SK-N-SH treated with all-trans-retinoic acid at 6 μM for 48 hours (cell line): Measurements from ENCODE around the gene AP3B1.
A peak's percentile ranks its signal among the peaks of the same experiment; 100 is the strongest.

Experiments
- ESRRG ChIP-seq: fragments of 250-450 bp; sonication (Bioruptor Pico); IDR thresholded peaks from 2 replicates; pipeline ENCODE4 v1.6.1; 2021; ENCODE audit warnings: mild to moderate bottlenecking
- ISL1 ChIP-seq: fragments of 250-450 bp; sonication (Bioruptor Pico); IDR thresholded peaks from 2 replicates; pipeline ENCODE4 v2.1.2; 2022; ENCODE audit warnings: mild to moderate bottlenecking, moderate library complexity
- PATZ1 ChIP-seq: fragments of 250-450 bp; sonication (Bioruptor Pico); IDR thresholded peaks from 2 replicates; pipeline ENCODE4 v1.8.0; 2020; ENCODE audit warnings: mild to moderate bottlenecking, moderate library complexity, borderline replicate concordance
- POU6F1 ChIP-seq: fragments of 250-450 bp; sonication (Bioruptor Pico); IDR thresholded peaks from 2 replicates; pipeline ENCODE4 v1.8.0; 2021; ENCODE audit warnings: low read depth, mild to moderate bottlenecking, moderate library complexity, borderline replicate concordance
- PPARA ChIP-seq: fragments of 250-450 bp; sonication (Bioruptor Pico); IDR thresholded peaks from 2 replicates; pipeline ENCODE4 v1.5.0; 2020; ENCODE audit warnings: mild to moderate bottlenecking, borderline replicate concordance
- RARB ChIP-seq: fragments of 250-450 bp; sonication (Bioruptor Pico); IDR thresholded peaks from 2 replicates; pipeline ENCODE4 v1.8.0; 2021; ENCODE audit warnings: mild to moderate bottlenecking, moderate library complexity
- TSHZ2 ChIP-seq: fragments of 250-450 bp; sonication (Bioruptor Pico); IDR thresholded peaks from 2 replicates; pipeline ENCODE4 v1.5.0; 2020; ENCODE audit warnings: mild to moderate bottlenecking, moderate library complexity
- ZC3H10 ChIP-seq: fragments of 250-450 bp; sonication (Bioruptor Pico); IDR thresholded peaks from 2 replicates; pipeline ENCODE4 v1.5.1; 2021; ENCODE audit warnings: mild to moderate bottlenecking, moderate library complexity
- ZFP3 ChIP-seq: fragments of 250-450 bp; sonication (Bioruptor Pico); IDR thresholded peaks from 2 replicates; pipeline ENCODE4 v1.5.0; 2020; ENCODE audit warnings: mild to moderate bottlenecking, moderate library complexity
- ZNF565 ChIP-seq: fragments of 450-650 bp; formaldehyde crosslinking; conservative IDR thresholded peaks from 2 replicates; pipeline ENCODE4 v1.5.0; 2020; ENCODE audit warnings: low read depth, mild to moderate bottlenecking, moderate library complexity
- ZNF8 ChIP-seq: fragments of 450-650 bp; formaldehyde crosslinking; IDR thresholded peaks from 2 replicates; pipeline ENCODE4 v1.5.0; 2020; ENCODE audit warnings: mild to moderate bottlenecking, moderate library complexity
- TF ChIP-seq, protein P1 (sequence below): fragments of 250-450 bp; sonication (Bioruptor Pico); IDR thresholded peaks from 2 replicates; pipeline ENCODE4 v1.5.1; 2020; ENCODE audit warnings: low read depth, mild to moderate bottlenecking, moderate library complexity

DNA sequence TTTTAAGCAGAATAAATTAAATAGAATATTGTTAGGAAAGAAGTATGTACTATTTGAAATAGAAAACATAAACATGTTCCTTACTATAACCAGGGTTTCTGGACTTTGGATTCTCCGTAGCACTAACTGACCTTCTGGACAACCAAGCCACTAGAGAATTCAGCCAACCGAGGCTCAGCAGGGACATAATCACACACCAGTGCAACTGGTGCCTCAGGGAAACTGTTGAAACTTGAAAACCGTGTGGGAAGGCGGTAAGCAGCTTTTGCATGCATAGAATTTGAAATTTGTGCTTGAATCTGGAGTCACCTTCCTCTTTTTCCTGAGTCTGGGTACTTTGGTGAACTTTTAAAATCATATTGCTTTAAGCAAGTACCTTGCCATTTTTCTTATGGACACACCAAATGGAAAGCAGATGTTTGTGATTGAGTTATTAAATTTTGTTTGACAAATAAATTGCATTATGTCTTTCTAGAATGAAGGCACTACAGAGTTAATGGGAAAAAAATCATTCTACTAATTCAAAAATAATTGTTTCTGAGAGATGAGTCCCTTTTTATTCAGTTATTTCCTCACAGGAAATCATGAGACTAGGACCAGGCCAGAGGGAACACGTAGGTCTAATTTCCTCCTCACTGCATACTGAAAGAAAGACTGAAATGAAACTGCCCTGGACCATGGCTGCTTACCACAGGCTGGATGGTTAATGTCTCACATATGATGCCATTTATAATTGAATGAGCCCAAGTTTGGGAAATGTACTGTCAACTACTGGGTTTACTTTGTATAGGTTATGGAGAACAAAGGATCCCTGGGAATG, 45.3 kb upstream of the AP3B1 start:
- TF ChIP-seq, protein P1, sequence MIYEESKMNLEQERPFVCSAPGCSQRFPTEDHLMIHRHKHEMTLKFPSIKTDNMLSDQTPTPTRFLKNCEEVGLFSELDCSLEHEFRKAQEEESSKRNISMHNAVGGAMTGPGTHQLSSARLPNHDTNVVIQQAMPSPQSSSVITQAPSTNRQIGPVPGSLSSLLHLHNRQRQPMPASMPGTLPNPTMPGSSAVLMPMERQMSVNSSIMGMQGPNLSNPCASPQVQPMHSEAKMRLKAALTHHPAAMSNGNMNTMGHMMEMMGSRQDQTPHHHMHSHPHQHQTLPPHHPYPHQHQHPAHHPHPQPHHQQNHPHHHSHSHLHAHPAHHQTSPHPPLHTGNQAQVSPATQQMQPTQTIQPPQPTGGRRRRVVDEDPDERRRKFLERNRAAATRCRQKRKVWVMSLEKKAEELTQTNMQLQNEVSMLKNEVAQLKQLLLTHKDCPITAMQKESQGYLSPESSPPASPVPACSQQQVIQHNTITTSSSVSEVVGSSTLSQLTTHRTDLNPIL (CRISPR knock-in tag), result no peak
- TF ChIP-seq ZNF8 (CRISPR knock-in tag), result no peak
- TF ChIP-seq RARB (CRISPR knock-in tag), result no peak
- TF ChIP-seq PATZ1 (CRISPR knock-in tag), result no peak
- no peak for TF ChIP-seq ZNF565 (CRISPR knock-in tag)
- TF ChIP-seq TSHZ2 (CRISPR knock-in tag), result peak; percentile 59; the same call in 1 of the 2 replicates
- 0 out of 2 replicates have a peak, but pooled peaks have one; percentile 26 for TF ChIP-seq ZC3H10 (CRISPR knock-in tag)
- TF ChIP-seq ISL1, result peak; percentile 49
- TF ChIP-seq ZFP3 (CRISPR knock-in tag), result no peak
- no peak for TF ChIP-seq POU6F1 (CRISPR knock-in tag)
- no peak for TF ChIP-seq ESRRG (CRISPR knock-in tag)
- no peak for TF ChIP-seq PPARA
